HUES48 (cell line): ENCODE results near the gene LBHD1.
A peak's percentile ranks its signal among the peaks of the same experiment; 100 is the strongest.
"Not testable (repeated sequence)": the region's sequence is repeated elsewhere in the genome, so short reads cannot be mapped to it uniquely, and the experiment has no call there.

ENCODE experiments used
- H3K27ac ChIP-seq: one replicate; pipeline ENCODE4 v1.7.0; 2013; ENCODE audit warnings: low read depth, low read length, inconsistent platforms
- H3K27me3 ChIP-seq: 2 replicates; pipeline ENCODE4 v1.6.1; 2013; ENCODE audit warnings: mild to moderate bottlenecking, low read length; ENCODE audit not compliant: control insufficient read depth, insufficient read depth
- H3K36me3 ChIP-seq: 2 replicates; pipeline ENCODE4 v1.6.1; 2013; ENCODE audit warnings: low read length; ENCODE audit not compliant: control insufficient read depth, insufficient read depth
- H3K4me1 ChIP-seq: 2 replicates; pipeline ENCODE4 v1.6.1; 2013; ENCODE audit warnings: mild to moderate bottlenecking, low read length; ENCODE audit not compliant: control insufficient read depth, insufficient read depth
- H3K4me3 ChIP-seq: 2 replicates; pipeline ENCODE4 v1.5.1; 2013; ENCODE audit warnings: mild to moderate bottlenecking, low read depth, low read length
- H3K9ac ChIP-seq: 2 replicates; pipeline ENCODE4 v1.6.1; 2013; ENCODE audit warnings: mild to moderate bottlenecking, low read depth, low read length, moderate library complexity
- H3K9me3 ChIP-seq: 2 replicates; pipeline ENCODE4 v1.6.1; 2013; ENCODE audit warnings: low read length; ENCODE audit not compliant: control insufficient read depth, insufficient read depth

LBHD1 gene

DNA sequence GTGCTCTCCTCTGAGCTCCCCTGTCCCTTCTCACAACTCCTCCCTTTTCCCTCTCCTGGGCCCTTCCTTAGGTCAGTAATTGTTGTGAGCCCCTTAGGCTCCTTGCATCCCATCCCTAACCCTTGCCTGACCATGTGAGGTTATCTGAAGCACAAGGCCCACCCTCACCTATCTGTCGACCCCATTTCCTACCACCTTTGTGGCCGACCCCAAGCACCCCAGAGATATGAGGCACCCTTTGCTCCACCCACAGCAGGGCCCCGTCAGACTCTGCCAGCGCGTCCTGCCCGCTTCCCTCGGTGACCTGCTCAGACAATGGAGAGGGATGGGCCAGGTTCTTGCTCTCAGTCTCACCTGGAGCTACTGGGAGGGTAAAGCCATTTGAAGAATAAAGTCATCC is 36.7 kb upstream of the LBHD1 start:
- peak overlapping the region; percentile 79 for H3K4me3 ChIP-seq
- H3K27me3 ChIP-seq, result no peaks in the 10 kb centered on the region
- no peaks in the 10 kb centered on the region for H3K9me3 ChIP-seq
- peaks cover 41% of the 10 kb centered on the region for H3K36me3 ChIP-seq
- H3K27ac ChIP-seq, result peak overlapping the region; percentile 98
- H3K4me1 ChIP-seq, result peaks cover 19% of the 10 kb centered on the region
- H3K9ac ChIP-seq, result peak overlapping the region; percentile 68

DNA sequence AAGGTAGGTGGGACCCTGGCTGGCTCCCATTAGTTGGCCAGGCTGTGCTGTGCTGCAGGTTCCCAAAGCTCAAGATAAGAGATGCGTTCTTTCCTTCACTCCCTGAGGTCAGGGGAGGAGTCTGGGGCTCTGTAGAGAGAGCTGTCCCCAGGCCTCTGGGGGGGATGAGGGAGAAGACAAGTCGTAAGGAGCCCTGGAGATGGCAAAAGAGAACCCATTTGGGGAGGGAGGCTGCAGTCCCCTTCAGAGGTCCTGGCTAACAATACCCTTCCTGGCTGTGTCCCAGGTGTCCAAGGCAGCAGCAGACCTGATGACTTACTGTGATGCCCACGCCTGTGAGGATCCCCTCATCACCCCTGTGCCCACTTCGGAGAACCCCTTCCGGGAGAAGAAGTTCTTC is 36.3 kb upstream of the LBHD1 start:
- Histone ChIP-seq H3K27ac (peak overlapping the region; percentile 98), H3K4me1 (peaks cover 19% of the 10 kb centered on the region), H3K9me3 (no peaks in the 10 kb centered on the region), H3K27me3 (no peaks in the 10 kb centered on the region), H3K36me3 (peaks cover 37% of the 10 kb centered on the region), H3K4me3 (peak overlapping the region; percentile 79), H3K9ac (no peak overlapping the region)

DNA sequence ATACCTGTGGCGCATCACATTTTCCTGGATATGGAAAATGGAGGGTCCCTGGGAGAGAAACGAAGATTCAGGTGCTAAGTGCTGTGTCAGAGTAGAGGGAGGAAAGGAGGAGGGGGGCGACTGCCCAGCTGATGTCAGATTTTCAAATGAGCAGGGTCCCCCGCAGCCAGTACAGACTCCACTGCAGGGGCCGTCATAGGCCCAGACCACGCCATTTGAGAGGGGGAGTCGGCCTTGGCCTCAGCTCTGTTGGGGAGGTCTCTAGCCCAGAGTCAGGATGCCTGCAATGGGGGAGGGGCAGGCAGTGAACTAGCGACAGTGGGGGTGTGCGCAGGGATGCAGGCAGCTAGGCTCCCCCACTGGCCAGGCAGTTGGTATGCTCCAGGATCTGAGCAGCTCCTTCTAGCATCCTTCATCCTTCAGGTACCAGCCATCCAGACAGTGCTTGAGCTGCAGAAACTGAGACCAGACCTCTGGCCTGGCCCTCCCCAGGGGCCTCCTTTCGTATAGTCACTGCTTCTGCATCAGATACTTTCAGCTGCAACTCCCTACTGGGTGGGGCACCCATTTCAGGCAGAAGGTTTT is 35.3 kb upstream of the LBHD1 start, which contains the start of the genes BSCL2 and GNG3:
Gene BSCL2, minus strand, starts transcription at position 148 of the 585 bp plus-strand sequence. CDS start 229 bp downstream, outside the sequence.
Gene GNG3, plus strand, starts transcription at position 400 of the 585 bp plus-strand sequence. CDS start 620 bp downstream, outside the sequence.
- peak within 1 kb of the TSS; percentile 98 for H3K27ac ChIP-seq
- peak within 1 kb of the TSS; percentile 82 for H3K9ac ChIP-seq
- H3K4me3 ChIP-seq, result peak within 1 kb of the TSS; percentile 97
- no peaks in the 10 kb centered on the region for H3K27me3 ChIP-seq
- no peaks in the 10 kb centered on the region for H3K9me3 ChIP-seq
- H3K4me1 ChIP-seq, result peaks cover 19% of the 10 kb centered on the region
- H3K36me3 ChIP-seq, result peaks cover 29% of the 10 kb centered on the region

DNA sequence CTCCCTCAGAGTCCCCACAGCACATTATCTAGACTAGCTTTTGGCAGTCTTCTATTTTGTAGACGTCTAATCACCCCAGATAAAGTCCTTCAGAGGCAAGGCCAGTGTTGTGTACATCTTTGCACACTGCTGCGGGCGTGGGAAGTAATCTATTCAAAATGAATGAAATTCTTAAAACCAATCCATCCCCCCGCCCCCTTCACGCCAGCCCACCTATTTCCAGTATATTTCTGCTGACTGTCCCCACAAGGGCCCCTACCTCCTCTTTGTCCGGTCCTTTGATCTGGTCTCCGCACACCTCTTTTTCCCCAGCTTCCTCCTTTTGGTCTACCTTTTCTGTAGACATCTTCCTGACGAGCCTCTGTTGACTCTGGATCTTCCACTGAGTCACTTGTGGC is 34.8 kb upstream of the LBHD1 start:
- Histone ChIP-seq H3K9me3 (no peaks in the 10 kb centered on the region), H3K27ac (peak overlapping the region; percentile 94), H3K4me3 (peak overlapping the region; percentile 97), H3K4me1 (peaks cover 19% of the 10 kb centered on the region), H3K36me3 (peaks cover 29% of the 10 kb centered on the region), H3K27me3 (no peaks in the 10 kb centered on the region), H3K9ac (peak overlapping the region; percentile 82)

DNA sequence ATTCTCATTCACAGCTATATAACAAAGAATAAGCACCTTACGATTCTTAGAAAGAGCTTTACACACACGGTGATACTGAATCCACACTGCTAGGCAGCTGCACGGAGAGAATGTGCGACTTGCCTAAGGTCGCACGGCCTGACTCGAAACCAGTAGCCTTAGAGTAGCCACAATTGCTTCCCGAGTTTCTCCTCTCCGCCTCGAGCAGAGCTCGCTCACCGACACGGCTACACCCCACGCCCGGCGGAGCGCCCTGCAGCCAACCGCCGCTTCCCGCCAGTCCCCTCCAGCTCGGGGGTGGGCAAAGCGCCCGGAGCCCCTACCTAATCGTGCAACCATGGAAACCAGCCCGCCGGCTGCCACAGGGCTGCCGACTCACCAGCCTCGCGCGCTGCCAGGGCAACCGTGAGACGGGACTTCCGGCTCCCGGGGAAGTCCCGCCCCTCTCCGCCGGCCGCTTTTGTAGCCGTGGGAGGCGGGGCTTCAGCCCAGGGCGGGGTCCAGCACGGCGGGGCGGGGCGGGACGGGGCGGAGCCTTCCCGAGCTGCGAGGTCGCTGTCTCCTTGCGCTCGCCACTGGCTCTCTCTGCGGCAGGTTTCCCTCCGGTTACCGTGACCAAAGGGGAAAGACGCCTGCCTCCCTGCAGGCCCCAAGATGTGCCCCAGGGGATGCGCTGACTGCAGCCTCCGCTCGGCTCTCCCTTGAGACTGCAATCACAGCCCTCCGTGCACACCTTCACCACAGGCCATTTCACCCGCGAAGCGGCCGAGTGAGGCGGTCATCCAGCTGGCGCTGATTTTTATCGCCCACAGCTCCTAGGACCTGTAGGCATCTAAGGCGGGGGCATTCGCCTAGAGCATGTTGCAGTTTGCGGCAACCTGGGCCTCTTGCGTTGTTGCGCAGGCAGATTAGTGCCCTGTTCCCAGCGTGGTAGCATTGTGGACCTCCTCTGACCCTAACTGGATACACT is 34.1 kb upstream of the LBHD1 start:
- Histone ChIP-seq H3K36me3 (peaks cover 29% of the 10 kb centered on the region), H3K27ac (peak overlapping the region; percentile 94), H3K9ac (peak overlapping the region; percentile 82), H3K4me3 (peak overlapping the region; percentile 97), H3K4me1 (peaks cover 19% of the 10 kb centered on the region), H3K27me3 (no peaks in the 10 kb centered on the region), H3K9me3 (no peaks in the 10 kb centered on the region)

DNA sequence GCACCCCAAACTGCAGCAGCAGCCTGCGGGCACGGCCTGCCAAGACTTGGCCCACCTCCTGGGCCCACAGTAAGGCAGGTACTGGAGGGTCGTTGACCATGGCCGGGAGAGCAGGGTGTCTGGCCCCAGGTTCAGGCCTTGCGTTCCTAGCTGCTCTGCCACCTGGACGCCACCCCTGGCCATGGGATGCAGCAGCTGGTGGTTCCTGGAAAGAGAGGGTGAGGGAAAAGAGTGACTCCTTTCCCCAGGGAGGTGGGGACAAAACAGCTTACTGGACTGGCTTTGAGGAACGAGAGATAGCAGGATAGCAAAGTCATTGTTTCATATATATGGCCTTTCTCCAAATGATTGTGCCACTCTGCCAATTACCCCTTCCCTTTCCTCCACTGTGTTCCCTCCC is 33.3 kb upstream of the LBHD1 start:
- Histone ChIP-seq H3K27me3 (no peaks in the 10 kb centered on the region), H3K36me3 (peaks cover 30% of the 10 kb centered on the region), H3K4me3 (peak overlapping the region; percentile 97), H3K9me3 (no peaks in the 10 kb centered on the region), H3K27ac (peak overlapping the region; percentile 86), H3K9ac (peak overlapping the region; percentile 74), H3K4me1 (peaks cover 19% of the 10 kb centered on the region)

DNA sequence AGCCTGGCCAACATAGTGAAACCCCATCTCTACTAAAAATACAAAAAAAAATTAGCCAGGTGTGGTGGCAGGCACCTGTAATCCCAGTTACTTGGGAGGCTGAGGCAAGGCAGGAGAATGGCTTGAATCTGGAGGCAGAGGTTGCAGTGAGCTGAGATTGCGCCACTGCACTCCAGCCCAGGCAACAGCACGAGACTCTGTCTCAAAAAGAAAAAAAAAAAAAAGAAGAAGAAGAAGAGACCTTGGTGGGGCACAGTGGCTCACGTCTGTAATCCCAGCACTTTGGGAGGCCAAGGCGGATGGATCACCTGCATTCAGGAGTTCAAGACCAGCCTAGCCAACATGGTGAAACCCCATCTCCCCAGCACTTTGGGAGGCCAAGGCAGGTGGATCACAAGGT is 31.9 kb upstream of the LBHD1 start:
- peaks cover 34% of the 10 kb centered on the region for H3K36me3 ChIP-seq
- H3K27ac ChIP-seq, H3K9ac ChIP-seq, H3K27me3 ChIP-seq, H3K9me3 ChIP-seq, H3K4me3 ChIP-seq: not testable (repeated sequence)
- peaks cover 14% of the 10 kb centered on the region for H3K4me1 ChIP-seq

DNA sequence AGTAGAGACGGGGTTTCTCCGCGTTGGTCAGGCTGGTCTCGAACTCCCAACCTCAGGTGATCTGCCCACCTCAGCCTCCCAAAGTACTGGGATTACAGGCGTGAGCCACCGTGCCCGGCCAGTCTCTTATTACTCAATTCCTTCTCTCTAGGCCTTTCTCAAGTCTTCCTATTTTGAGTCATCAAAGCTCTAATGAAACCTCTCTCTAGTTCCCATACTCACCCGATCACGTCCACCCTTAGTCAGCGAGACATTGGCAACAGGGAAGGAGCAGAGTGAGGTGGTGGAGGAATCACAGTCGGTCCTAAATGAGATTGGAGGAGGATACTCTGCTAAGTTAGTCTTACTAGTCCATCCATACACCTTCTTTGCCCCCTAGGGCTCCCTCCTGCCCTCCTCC is 30.2 kb upstream of the LBHD1 start:
- Histone ChIP-seq H3K9me3 (no peaks in the 10 kb centered on the region), H3K27me3 (no peaks in the 10 kb centered on the region), H3K27ac (no peak overlapping the region), H3K36me3 (peaks cover 34% of the 10 kb centered on the region), H3K4me1 (no peaks in the 10 kb centered on the region), H3K9ac (no peak overlapping the region), H3K4me3 (no peak overlapping the region)

DNA sequence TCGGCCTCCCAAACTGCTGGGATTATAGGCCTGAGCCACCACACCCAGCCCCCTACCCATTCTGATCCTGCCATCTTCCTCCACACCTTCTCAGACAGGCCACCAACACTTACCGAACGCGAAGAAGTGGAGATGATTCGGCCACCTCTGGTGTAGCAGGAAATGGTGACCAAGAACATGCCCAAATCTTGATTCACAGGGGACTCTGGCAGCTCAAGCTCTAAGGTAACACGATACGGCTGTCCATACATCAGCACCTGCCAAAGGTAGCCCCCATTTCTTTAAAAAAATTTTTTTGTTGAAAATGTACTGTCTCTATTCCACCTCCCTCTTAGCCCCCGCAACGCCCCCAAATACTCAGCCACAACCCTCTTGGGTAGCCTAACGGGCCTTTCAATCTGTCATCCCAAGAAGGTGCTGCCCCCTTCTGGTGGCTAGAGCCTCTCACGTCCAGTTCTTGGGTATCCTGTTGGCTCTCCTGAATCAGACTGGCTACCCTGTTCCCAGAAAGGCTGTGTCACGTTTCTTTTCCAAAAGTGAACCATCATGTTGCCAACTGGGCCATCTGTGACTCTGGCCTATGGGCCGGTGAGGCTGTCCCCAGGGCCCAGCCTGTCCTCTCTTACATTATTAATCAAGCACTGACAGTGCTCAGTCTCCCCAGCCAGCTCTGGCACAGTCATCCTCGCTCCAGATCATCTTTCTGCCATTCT is 22.5 kb upstream of the LBHD1 start:
- Histone ChIP-seq H3K27me3 (no peaks in the 10 kb centered on the region), H3K36me3 (peaks cover 45% of the 10 kb centered on the region), H3K9ac (no peak overlapping the region), H3K27ac (peak overlapping the region; percentile 60), H3K4me1 (no peaks in the 10 kb centered on the region), H3K4me3 (no peak overlapping the region), H3K9me3 (no peaks in the 10 kb centered on the region)

DNA sequence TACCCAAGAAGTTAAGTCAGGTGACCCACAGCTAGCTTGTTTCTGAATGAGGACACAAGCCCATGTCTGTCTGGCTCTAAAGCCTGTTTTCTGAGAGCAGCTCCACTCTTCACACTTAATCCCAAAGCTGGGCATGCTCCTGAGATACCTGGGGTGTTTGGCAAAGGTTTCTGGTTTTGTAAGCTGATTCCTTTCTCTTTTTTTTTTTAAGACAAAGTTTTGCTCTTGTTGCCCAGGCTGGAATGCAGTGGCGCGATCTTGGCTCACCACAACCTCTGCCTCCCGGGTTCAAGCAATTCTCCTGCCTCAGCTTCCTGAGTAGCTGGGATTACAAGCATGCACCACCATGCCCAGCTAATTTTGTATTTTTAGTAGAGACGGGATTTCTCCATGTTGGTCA is 21.6 kb upstream of the LBHD1 start:
- not testable (repeated sequence) for H3K27ac ChIP-seq
- peaks cover 44% of the 10 kb centered on the region for H3K36me3 ChIP-seq

More for the DNA sequence above, 21.6 kb upstream of the LBHD1 start:
- H3K9ac ChIP-seq, H3K4me3 ChIP-seq, H3K4me1 ChIP-seq, H3K9me3 ChIP-seq, H3K27me3 ChIP-seq: not testable (repeated sequence)
